ENCODE results near the gene GOLGA8Q. TPM values are rescaled to one million over a fixed set of nuclear protein-coding genes. Genes with fewer than 3 reads are reported as not detected.
"Not testable (repeated sequence)": the region's sequence is repeated elsewhere in the genome, so short reads cannot be mapped to it uniquely, and the experiment has no call there.

The GOLGA8Q gene
- total RNA-seq, 1 donor from 2014 or later: not detected

- H3K36me3 ChIP-seq; ATAC-seq; H3K9me3 ChIP-seq; intact Hi-C loops (cut with DNase I); H3K27me3 ChIP-seq (ENCODE audit: low read depth); H3K4me1 ChIP-seq; H3K4me3 ChIP-seq; DNase-seq; H3K27ac ChIP-seq: not testable (repeated sequence)
- peak; percentile 20 for TF ChIP-seq CTCF (IDR thresholded peaks at IDR 0.05)
These were observed 47.1 kb downstream of the GOLGA8Q start for GRCh38 chr15:30598953-30599352.

- intact Hi-C loops (cut with DNase I); DNase-seq; H3K27ac ChIP-seq; H3K9me3 ChIP-seq; ATAC-seq; H3K27me3 ChIP-seq (ENCODE audit: low read depth); H3K4me3 ChIP-seq; H3K36me3 ChIP-seq; H3K4me1 ChIP-seq: not testable (repeated sequence)
These were observed 51.9 kb downstream of the GOLGA8Q start, which contains the start of gene GOLGA8H for GRCh38 chr15:30603796-30604195. Gene GOLGA8H, plus strand, starts transcription at chr15:30604028. Its CDS starts 98 bp downstream, at chr15:30604126.

Other genes starting within 250 kb of the GOLGA8Q start
- gene CHRFAM7A, start 158.5 kb upstream of the GOLGA8Q start, total RNA-seq: 9.6 TPM
- 5.1 TPM for gene GOLGA8R, start 137.8 kb upstream of the GOLGA8Q start, total RNA-seq
- 0.24 TPM for gene GOLGA8H, start 52.0 kb downstream of the GOLGA8Q start, total RNA-seq